IMR-90 (cell line): Measurements from ENCODE around the gene HVCN1. TPM values are rescaled to one million over a fixed set of nuclear protein-coding genes. Genes with fewer than 3 reads are reported as not detected.

Experiments used
- ATAC-seq: fragments of 200-7000 bp; cut with Tn5 transposase; 2 replicates; pipeline ENCODE4 v1.9.1; 2020; ENCODE audit warnings: low read depth, mild to moderate bottlenecking, moderate library complexity
- BruUV-seq: library from RNA; stranded (reverse); fragments of 400-500 nt; replicated peaks from 2 replicates; lab custom pipeline; 2021; lab: Mats Ljungman, UMichigan
- CTCF ChIA-PET: fragments of 300-600 bp; formaldehyde crosslinking; extraction: SDS; loops from one replicate; lab custom pipeline; 2021; ENCODE audit warnings: antibody characterized with exemption; lab: Yijun Ruan, JAX
- POLR2A ChIA-PET: fragments of 300-600 bp; sonication (Branson Sonifier 250); formaldehyde crosslinking; loops from one replicate; lab custom pipeline; 2022; ENCODE audit warnings: antibody characterized with exemption; ENCODE audit not compliant: unreplicated experiment; lab: Charles Lee
- DNase-seq: peaks from one replicate; pipeline ENCODE4 v3.0.0; 2013
- H2AFZ ChIP-seq: replicated peaks from 2 replicates; pipeline ENCODE3; 2013; ENCODE audit warnings: low read length, mild to moderate bottlenecking; ENCODE audit not compliant: poor library complexity
- H2AK5ac ChIP-seq: 2 replicates; pipeline ENCODE4 v1.6.1; 2013; ENCODE audit warnings: low read depth, low read length, inconsistent platforms
- H2AK9ac ChIP-seq: replicated peaks from 2 replicates; pipeline ENCODE3; 2013; ENCODE audit warnings: mild to moderate bottlenecking, low read depth, low read length, moderate library complexity; ENCODE audit not compliant: poor library complexity
- H2BK120ac ChIP-seq: 2 replicates; pipeline ENCODE4 v1.6.1; 2013; ENCODE audit warnings: low read depth, low read length, inconsistent platforms
- H2BK15ac ChIP-seq: 3 replicates; pipeline ENCODE4 v1.6.1; 2013; ENCODE audit warnings: low read depth, low read length, inconsistent platforms
- H2BK20ac ChIP-seq: 2 replicates; pipeline ENCODE4 v1.6.1; 2013; ENCODE audit warnings: low read depth, mild to moderate bottlenecking, inconsistent platforms, low read length, moderate library complexity
- H2BK5ac ChIP-seq: 2 replicates; pipeline ENCODE4 v1.6.1; 2013; ENCODE audit warnings: mild to moderate bottlenecking, low read depth, low read length, inconsistent platforms; ENCODE audit not compliant: poor library complexity, severe bottlenecking
- H3K14ac ChIP-seq: replicated peaks from 2 replicates; pipeline ENCODE4 v1.6.1; 2013; ENCODE audit warnings: low read depth, low read length, inconsistent platforms
- H3K18ac ChIP-seq: 2 replicates; pipeline ENCODE4 v1.6.1; 2013; ENCODE audit warnings: low read depth, low read length, control low read depth
- H3K23ac ChIP-seq: 2 replicates; pipeline ENCODE4 v1.6.1; 2013; ENCODE audit warnings: low read depth, low read length, inconsistent platforms
- H3K27ac ChIP-seq: 2 replicates; pipeline ENCODE4 v1.5.1; 2013; ENCODE audit warnings: mild to moderate bottlenecking, control low read depth, low read length; ENCODE audit not compliant: insufficient read depth
- H3K27me3 ChIP-seq: 2 replicates; pipeline ENCODE4 v1.6.1; 2013; ENCODE audit warnings: low read length; ENCODE audit not compliant: control insufficient read depth, insufficient read depth
- H3K36me3 ChIP-seq: 2 replicates; pipeline ENCODE4 v1.6.1; 2013; ENCODE audit warnings: low read length, mixed read lengths; ENCODE audit not compliant: control insufficient read depth, insufficient read depth
- H3K4ac ChIP-seq: 2 replicates; pipeline ENCODE4 v1.6.1; 2013; ENCODE audit warnings: low read depth, low read length, inconsistent platforms
- H3K4me1 ChIP-seq: 2 replicates; pipeline ENCODE4 v1.6.1; 2013; ENCODE audit warnings: low read length, mixed read lengths; ENCODE audit not compliant: control insufficient read depth, insufficient read depth
- H3K4me2 ChIP-seq: 2 replicates; pipeline ENCODE4 v1.6.1; 2013; ENCODE audit warnings: low read depth, mild to moderate bottlenecking, control low read depth, low read length, moderate library complexity
- H3K4me3 ChIP-seq: 2 replicates; pipeline ENCODE4 v1.5.1; 2013; ENCODE audit warnings: low read depth, mild to moderate bottlenecking, control low read depth, low read length, moderate library complexity; ENCODE audit not compliant: insufficient read depth
- H3K56ac ChIP-seq: 2 replicates; pipeline ENCODE4 v1.6.1; 2013; ENCODE audit warnings: low read length, inconsistent platforms; ENCODE audit not compliant: insufficient read depth; ENCODE audit errors: extremely low read depth
- H3K79me1 ChIP-seq, 2 experiments: 2 replicates each; pipeline ENCODE4 v1.6.1; 2013; ENCODE audit warnings: low read length in 2 of 2, inconsistent platforms in 1 of 2, low read depth in 1 of 2
- H3K9ac ChIP-seq: 2 replicates; pipeline ENCODE4 v1.6.1; 2013; ENCODE audit warnings: low read depth, low read length, control low read depth
- H3K9me1 ChIP-seq: 2 replicates; pipeline ENCODE4 v1.6.1; 2013; ENCODE audit warnings: low read length, inconsistent platforms; ENCODE audit not compliant: insufficient read depth
- H3K9me3 ChIP-seq: 2 replicates; pipeline ENCODE4 v1.6.1; 2013; ENCODE audit warnings: low read length; ENCODE audit not compliant: control insufficient read depth, insufficient read depth
- H4K20me1 ChIP-seq: 2 replicates; pipeline ENCODE4 v1.6.1; 2013; ENCODE audit warnings: low read length, inconsistent platforms; ENCODE audit not compliant: insufficient read depth
- H4K5ac ChIP-seq: 2 replicates; pipeline ENCODE4 v1.6.1; 2013; ENCODE audit warnings: mild to moderate bottlenecking, low read depth, low read length, control low read depth
- H4K8ac ChIP-seq, 2 experiments: 2 replicates each; pipeline ENCODE4 v1.6.1; 2013; ENCODE audit warnings: low read depth in 2 of 2, low read length in 2 of 2, control low read depth in 1 of 2, inconsistent platforms in 1 of 2
- H4K91ac ChIP-seq: 2 replicates; pipeline ENCODE4 v1.6.1; 2013; ENCODE audit warnings: low read depth, low read length, inconsistent platforms; ENCODE audit not compliant: insufficient read depth
- CTCF ChIP-seq: conservative IDR thresholded peaks from 2 replicates; pipeline ENCODE4 v1.5.1; 2012; ENCODE audit warnings: mild to moderate bottlenecking, low read depth, low read length, improper control_type of control experiment
- MAZ ChIP-seq: IDR thresholded peaks from 2 replicates; pipeline ENCODE4 v1.6.1; 2012; ENCODE audit warnings: low read depth, mild to moderate bottlenecking, low read length, improper control_type of control experiment, moderate library complexity, borderline replicate concordance
- NFE2L2 ChIP-seq: fragments of 150-350 bp; IDR thresholded peaks from 2 replicates; pipeline ENCODE4 v1.6.1; 2016; ENCODE audit warnings: low read depth, mild to moderate bottlenecking, low read length
- RFX5 ChIP-seq: IDR thresholded peaks from 2 replicates; pipeline ENCODE4 v1.8.0; 2012; ENCODE audit warnings: low read depth, mild to moderate bottlenecking, low read length, moderate library complexity
- WGBS, 2 experiments: methylation state at CpG; one replicate each; pipeline versions ENCODE4 v1.1.5 to v1.1.7; 2013; ENCODE audit warnings: missing lambda C conversion rate in 2 of 2; ENCODE audit not compliant: insufficient read length in 1 of 2; ENCODE audit errors: extremely low coverage in 2 of 2; 5-methylcytosine and 5-hydroxymethylcytosine counted together
- dilution Hi-C: fragments of 300-500 bp; cut with HindIII; formaldehyde crosslinking; loops from one replicate; pipeline ENCODE4 v1.14.3; 2018; ENCODE audit warnings: low sequenced_read_pairs; ENCODE audit not compliant: unreplicated experiment
- in situ Hi-C: fragments of 300-500 bp; cut with MboI; formaldehyde crosslinking; loops from 3 replicates; pipeline ENCODE4 v1.14.3; 2019; ENCODE audit warnings: low sequenced_read_pairs, inconsistent platforms, mixed read lengths
- intact Hi-C: fragments of 100-400 bp; cut with micrococcal nuclease; formaldehyde crosslinking; loops from 2 replicates; pipeline ENCODE4 v1.10.0; 2022
- polyA plus RNA-seq, 3 experiments: library from polyadenylated mRNA; depleted of rRNA; stranded (reverse); fragments of >200 nt; gene quantifications; 2 replicates each; pipeline ENCODE4 v1.2.3, GENCODE V29; 2012; ENCODE audit warnings: low replicate concordance in 1 of 3
- total RNA-seq: library from RNA; depleted of rRNA; stranded (reverse); fragments of >200 nt; gene quantifications from 2 replicates; pipeline ENCODE4 v1.2.3, GENCODE V29; 2012

Gene HVCN1
- total and polyA plus RNA-seq, 2 of the 4 experiments (the other 2 are of a cell fraction) = 1.9 to 2.0 TPM

GRCh38 chr12:110708917-110709316 is 20.0 kb upstream of the HVCN1 start:
- no peak overlapping the region for H3K27ac ChIP-seq
- no peak overlapping the region for H4K91ac ChIP-seq
- ATAC-seq (no peak), DNase-seq (no peak)
- no peak overlapping the region for H2BK20ac ChIP-seq
- no TSS peak for BruUV-seq
- H3K23ac ChIP-seq = no peak overlapping the region
- no peak overlapping the region for H4K5ac ChIP-seq
- no peak overlapping the region for H2BK15ac ChIP-seq
- no peaks in the 10 kb centered on the region for H3K27me3 ChIP-seq
- dilution Hi-C loops (no loop called here), in situ Hi-C loops (no loop called here), intact Hi-C loops (no loop called here)
- H3K79me1 ChIP-seq = no peaks in the 10 kb centered on the region
- no peak overlapping the region for H3K9ac ChIP-seq
- H4K8ac ChIP-seq = no peak overlapping the region
- no peak overlapping the region for H2AK9ac ChIP-seq
- H2BK120ac ChIP-seq = no peak overlapping the region
- no peak overlapping the region for H3K18ac ChIP-seq
- no peaks in the 10 kb centered on the region for H3K9me1 ChIP-seq
- H2BK5ac ChIP-seq = no peak overlapping the region
- no peak overlapping the region for H3K14ac ChIP-seq
- H3K56ac ChIP-seq = no peak overlapping the region
- no peaks in the 10 kb centered on the region for H4K20me1 ChIP-seq
- H3K36me3 ChIP-seq = no peaks in the 10 kb centered on the region
- H3K4ac ChIP-seq = no peak overlapping the region
- no CpG with 5 or more reads among the region's 4 CpGs for WGBS, 2 experiments
- no peak overlapping the region for H2AK5ac ChIP-seq
- no peaks in the 10 kb centered on the region; the same call in 1 of the 2 replicates for H3K4me1 ChIP-seq
- POLR2A ChIA-PET = interaction anchor here (0.6 kb wide), 1 partner anchor 1669 kb away, joined by 6 read pairs; no protein-coding TSS in a partner anchor
- H2AFZ ChIP-seq = no peak overlapping the region
- H3K4me3 ChIP-seq = no peak overlapping the region
- CTCF ChIA-PET = no interaction called here
- no peaks in the 10 kb centered on the region for H3K9me3 ChIP-seq
- TF ChIP-seq RFX5 (no peak), MAZ (no peak), CTCF (no peak), NFE2L2 (no peak)
- H3K4me2 ChIP-seq = no peak overlapping the region
